K562 (cell line): ENCODE results near the gene SCRN2. TPM values are rescaled to one million over a fixed set of nuclear protein-coding genes. Genes with fewer than 3 reads are reported as not detected.

Experiments
- ATAC-seq: fragments of 200-7000 bp; cut with Tn5 transposase; 3 replicates; pipeline ENCODE4 v1.9.1; 2020; ENCODE audit warnings: moderate library complexity
- BruUV-seq: library from RNA; stranded (reverse); fragments of 400-500 nt; replicated peaks from 2 replicates; lab custom pipeline; 2021; lab: Mats Ljungman, UMichigan
- CTCF ChIA-PET: fragments of 300-600 bp; formaldehyde crosslinking; extraction: SDS; loops from one replicate; lab custom pipeline; 2021; ENCODE audit warnings: low intra/inter-chr PET ratio; lab: Yijun Ruan, JAX
- POLR2A ChIA-PET: fragments of 300-600, 350-650 bp; sonication (Branson Sonifier 250); formaldehyde crosslinking; extraction: SDS; loops from one replicate; lab custom pipeline; 2021; ENCODE audit warnings: antibody characterized with exemption, inconsistent platforms; lab: Yijun Ruan, JAX
- DNase-seq, 4 experiments: peaks; one replicate each; pipeline versions ENCODE4 v3.0.0 to v3.0.0-alpha.2; 2011 to 2018; ENCODE audit warnings: low spot score in 3 of 4, mixed read lengths in 3 of 4; ENCODE audit errors: extremely low read depth in 1 of 4
- FAIRE-seq: peaks from 2 replicates; lab custom pipeline; 2011; peaks lifted over from hg19 to GRCh38; lab: Jason Lieb, UNC
- H2AFZ ChIP-seq: 2 replicates; pipeline ENCODE4 v1.6.0; 2011; ENCODE audit warnings: low read depth, low read length, control low read depth, inconsistent platforms
- H3K27ac ChIP-seq: fragments of 200-600 bp; 3 replicates; pipeline ENCODE4 v1.8.0; 2011; ENCODE audit warnings: low read depth, mild to moderate bottlenecking, control low read depth, inconsistent platforms, low read length, moderate library complexity, mixed read lengths; ENCODE audit errors: extremely low read depth
- H3K27me3 ChIP-seq, 2 experiments: fragments of 300-600 bp in 1 of 2; 2 replicates in 1 of 2; 3 replicates in 1 of 2; pipeline versions ENCODE4 v1.6.0 to v1.8.0; 2011; ENCODE audit warnings: inconsistent platforms in 2 of 2, low read length in 2 of 2, mild to moderate bottlenecking in 1 of 2, mixed read lengths in 1 of 2, moderate library complexity in 1 of 2; ENCODE audit not compliant: control insufficient read depth in 2 of 2, insufficient read depth in 2 of 2
- H3K36me3 ChIP-seq: fragments of 300-600 bp; 3 replicates; pipeline ENCODE4 v1.8.0; 2011; ENCODE audit warnings: mild to moderate bottlenecking, low read length, inconsistent platforms; ENCODE audit not compliant: control insufficient read depth, insufficient read depth
- H3K4me1 ChIP-seq, 2 experiments: fragments of 200-600 bp in 1 of 2; replicated peaks in 1 of 2; 2 replicates in 1 of 2; 3 replicates in 1 of 2; pipeline versions ENCODE4 v1.5.1 to v1.8.0; 2011; ENCODE audit warnings: inconsistent platforms in 2 of 2, low read length in 2 of 2, mild to moderate bottlenecking in 1 of 2, mixed read lengths in 1 of 2, moderate library complexity in 1 of 2; ENCODE audit not compliant: control insufficient read depth in 2 of 2, insufficient read depth in 2 of 2
- H3K4me2 ChIP-seq: 2 replicates; pipeline ENCODE4 v1.6.1; 2011; ENCODE audit warnings: low read length, control low read depth, inconsistent platforms, mixed read lengths; ENCODE audit not compliant: insufficient read depth
- H3K4me3 ChIP-seq: fragments of 200-600 bp; sonication (generic), shearing (Covaris generic); 2 replicates; pipeline ENCODE4 v1.5.1; 2016; ENCODE audit warnings: control low read depth, inconsistent platforms
- H3K79me2 ChIP-seq: fragments of 200-600 bp; 3 replicates; pipeline ENCODE4 v1.8.0; 2011; ENCODE audit warnings: low read length, inconsistent platforms; ENCODE audit not compliant: control insufficient read depth, insufficient read depth
- H3K9ac ChIP-seq, 2 experiments: 2 replicates each; pipeline versions ENCODE4 v1.6.0 to v1.6.1; 2011; ENCODE audit warnings: low read depth in 2 of 2, low read length in 2 of 2, control low read depth in 1 of 2, inconsistent platforms in 1 of 2, mild to moderate bottlenecking in 1 of 2, mixed read lengths in 1 of 2; ENCODE audit not compliant: insufficient read depth in 1 of 2
- H3K9me1 ChIP-seq: one replicate; pipeline ENCODE4 v1.6.0; 2011; ENCODE audit warnings: inconsistent platforms, mild to moderate bottlenecking, low read length, moderate library complexity; ENCODE audit not compliant: control insufficient read depth, insufficient read depth
- H3K9me3 ChIP-seq: replicated peaks from 2 replicates; pipeline ENCODE4 v1.5.1; 2011; ENCODE audit warnings: low read depth, low read length, inconsistent platforms; ENCODE audit not compliant: control insufficient read depth, insufficient read depth
- H4K20me1 ChIP-seq: replicated peaks from 2 replicates; pipeline ENCODE4 v1.6.1; 2011; ENCODE audit warnings: low read length, inconsistent platforms, mixed read lengths; ENCODE audit not compliant: control insufficient read depth, insufficient read depth
- CTBP1 ChIP-seq: fragments of 450-650 bp; IDR thresholded peaks from 2 replicates; pipeline ENCODE4 v1.6.1; 2016; ENCODE audit warnings: borderline replicate concordance
- PML ChIP-seq: IDR thresholded peaks from 2 replicates; pipeline ENCODE4 v1.6.1; 2012; ENCODE audit warnings: low read length, inconsistent platforms
- RBM25 ChIP-seq: fragments of 200-400 bp; formaldehyde crosslinking; IDR thresholded peaks from 2 replicates; pipeline ENCODE4 v1.6.1; 2018; ENCODE audit warnings: low read length, low read depth, moderate library complexity; ENCODE audit not compliant: severe bottlenecking
- SIX5 ChIP-seq, 2 experiments: IDR thresholded peaks; 2 replicates each; pipeline ENCODE4 v1.6.1; 2011; ENCODE audit warnings: low read length in 2 of 2, borderline replicate concordance in 1 of 2, low read depth in 1 of 2, mild to moderate bottlenecking in 1 of 2, moderate library complexity in 1 of 2; ENCODE audit not compliant: insufficient read depth in 1 of 2
- ZC3H8 ChIP-seq: fragments of 450-650 bp; IDR thresholded peaks from 2 replicates; pipeline ENCODE4 v1.6.1; 2017
- ZKSCAN1 ChIP-seq: fragments of 150-350 bp; IDR thresholded peaks from 2 replicates; pipeline ENCODE4 v1.6.1; 2016; ENCODE audit warnings: low read depth, low read length
- ZKSCAN8 ChIP-seq: fragments of 200-800 bp; sonication (Bioruptor generic); IDR thresholded peaks from 2 replicates; pipeline ENCODE4 v1.6.1; 2016; ENCODE audit warnings: missing genetic modification characterization, missing compliant biosample characterization
- ZNF165 ChIP-seq: fragments of 250-450 bp; sonication (Bioruptor Pico); IDR thresholded peaks from 2 replicates; pipeline ENCODE4 v1.4.0; 2020; ENCODE audit warnings: borderline replicate concordance
- ZNF384 ChIP-seq: IDR thresholded peaks from 2 replicates; pipeline ENCODE4 v1.6.1; 2012; ENCODE audit warnings: low read depth, low read length, improper control_type of control experiment
- ZNF589 ChIP-seq: fragments of 200-800 bp; sonication (Bioruptor generic); IDR thresholded peaks from 2 replicates; pipeline ENCODE4 v1.6.1; 2016; ENCODE audit warnings: low read depth, missing genetic modification characterization, missing compliant biosample characterization
- in situ Hi-C: fragments of 300-500 bp; cut with MboI; formaldehyde crosslinking; loops from 4 replicates; pipeline ENCODE4 v1.15.0; 2018; ENCODE audit warnings: inconsistent platforms, mixed read lengths
- intact Hi-C: fragments of 100-400 bp; cut with micrococcal nuclease; formaldehyde crosslinking; loops from 2 replicates; pipeline ENCODE4 v1.14.2; 2022
- polyA plus RNA-seq, 8 experiments: library from polyadenylated mRNA; depleted of rRNA in 4 of 8; stranded (reverse) in 5 of 8; unstranded in 3 of 8; fragments of >200 nt; fragmentation: Nextera tagmentation in 2 of 8; fragmentation: Illumina TruSeq in 1 of 8; extraction: Ambion mirVana in 2 of 8; extraction: Trizol in 1 of 8; gene quantifications; 2 replicates each; pipeline versions ENCODE4 v1.2.1 to v1.2.3, GENCODE V29; 2011 to 2014; ENCODE audit warnings: inconsistent platforms in 1 of 8, missing spikeins in 1 of 8
- total RNA-seq, 7 experiments: library from RNA; depleted of rRNA in 6 of 7; stranded (reverse); fragments of >200 nt in 6 of 7; fragmentation: Illumina TruSeq in 2 of 7; extraction: Trizol in 2 of 7; gene quantifications; 2 replicates each; pipeline versions ENCODE4 v1.2.1 to v1.2.3, GENCODE V29; 2011 to 2021; ENCODE audit warnings: low replicate concordance in 1 of 7

The SCRN2 gene
- total and polyA plus RNA-seq, 9 of the 15 experiments (the other 6 are each of a cell fraction or from before 2014, with no cell fraction given) = 0.25 to 32.9 (median 13.6) TPM

GRCh38 chr17:47871048-47871447, 30.0 kb upstream of the SCRN2 start:
- ChIA-PET CTCF (no interaction called here), POLR2A (interaction anchor here (0.5 to 1.5 kb wide), 4 partner anchors 16 to 35 kb away, joined by 3 to 11 read pairs (median 3); partner anchors contain the start of gene SP2)
- Histone ChIP-seq H3K9me3 (no peaks in the 10 kb centered on the region), H3K4me1 (peaks cover 57 to 62% of the 10 kb centered on the region in 2 experiments), H3K27me3 (no peaks in the 10 kb centered on the region), H3K36me3 (no peaks in the 10 kb centered on the region), H4K20me1 (no peaks in the 10 kb centered on the region), H3K27ac (no peak overlapping the region), H3K9ac (no peak overlapping the region), H3K4me3 (no peak overlapping the region), H3K4me2 (no peak overlapping the region), H2AFZ (no peak overlapping the region), H3K9me1 (no peaks in the 10 kb centered on the region), H3K79me2 (no peaks in the 10 kb centered on the region)
- in situ Hi-C loops (no loop called here), intact Hi-C loops (no loop called here)
- TF ChIP-seq ZKSCAN8 (CRISPR knock-in tag) = peak; percentile 92
- TF ChIP-seq RBM25 = peak; percentile 6
- TF ChIP-seq PML = no peak
- TF ChIP-seq SIX5 (IDR thresholded peaks at IDR 0.05; ENCODE audit: borderline replicate concordance in 1 of 2, insufficient read depth in 1 of 2, low read depth in 1 of 2, low read length in 2 of 2) = no peak
- TF ChIP-seq CTBP1 = no peak
- no peak for TF ChIP-seq ZC3H8
- no peak for TF ChIP-seq ZNF384
- no peak for TF ChIP-seq ZNF589 (CRISPR knock-in tag)
- TF ChIP-seq ZKSCAN1 = peak; percentile 86
- TF ChIP-seq ZNF165 (CRISPR knock-in tag) = no peak
- no peak for ATAC-seq
- DNase-seq = no peak
- no peak for FAIRE-seq
- no TSS peak for BruUV-seq
